GM18907 (cell line): Measurements from ENCODE around the gene LILRA5.
"Not testable (repeated sequence)": the region's sequence is repeated elsewhere in the genome, so short reads cannot be mapped to it uniquely, and the experiment has no call there.

Experiments
- ATAC-seq: cut with Tn5 transposase; IDR thresholded peaks from one replicate; pipeline ENCODE4 v1.9.1; 2021; ENCODE audit warnings: mild to moderate bottlenecking, moderate library complexity; ENCODE audit not compliant: unreplicated experiment

Gene LILRA5

DNA sequence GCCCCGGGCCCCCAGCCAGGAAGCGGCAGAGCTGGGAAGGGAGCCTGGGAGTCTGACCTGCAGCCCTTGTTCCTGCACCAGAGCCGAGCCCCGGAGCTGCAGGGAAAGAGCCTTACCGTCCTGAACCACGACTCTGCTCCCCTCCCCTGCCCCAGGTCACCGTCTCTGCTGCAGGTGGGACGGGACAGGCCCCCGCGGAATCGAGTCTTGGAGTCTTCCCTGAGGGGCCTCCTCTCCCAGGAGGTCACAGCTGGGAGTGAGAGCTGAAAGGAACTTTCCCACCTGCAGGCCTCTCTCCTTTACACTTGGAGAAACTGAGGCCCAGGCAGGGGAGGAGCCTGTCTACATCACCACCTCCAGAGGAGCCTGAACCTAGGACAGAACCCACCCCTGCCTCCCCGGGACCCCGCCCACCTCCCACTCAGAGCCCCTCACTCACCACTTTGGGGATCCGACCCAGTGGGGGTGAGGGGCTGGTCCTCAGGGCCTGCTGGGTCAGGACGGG lies 35.8 kb downstream of the LILRA5 start:
- not testable (repeated sequence) for ATAC-seq

DNA sequence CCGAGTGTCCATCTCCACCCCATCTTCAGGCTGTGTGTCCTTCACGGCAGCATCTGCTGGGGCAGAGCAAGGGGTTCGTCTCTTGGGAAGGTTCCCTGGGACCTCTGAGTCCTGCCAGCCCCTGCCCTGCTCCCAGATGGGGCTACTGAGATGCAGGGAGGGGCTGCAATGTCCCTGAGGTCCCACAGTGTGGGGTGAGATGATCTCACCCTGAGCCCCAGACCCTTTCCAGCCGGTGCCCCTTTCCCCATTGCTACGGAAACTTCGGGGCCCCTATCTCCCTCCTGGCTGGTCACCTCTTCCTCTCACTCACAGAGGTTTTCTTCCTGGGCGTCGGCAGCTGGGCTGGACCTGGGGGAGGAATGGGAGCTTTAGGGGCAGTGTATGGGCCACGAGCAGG lies 37.0 kb downstream of the LILRA5 start:
- ATAC-seq = no peak

DNA sequence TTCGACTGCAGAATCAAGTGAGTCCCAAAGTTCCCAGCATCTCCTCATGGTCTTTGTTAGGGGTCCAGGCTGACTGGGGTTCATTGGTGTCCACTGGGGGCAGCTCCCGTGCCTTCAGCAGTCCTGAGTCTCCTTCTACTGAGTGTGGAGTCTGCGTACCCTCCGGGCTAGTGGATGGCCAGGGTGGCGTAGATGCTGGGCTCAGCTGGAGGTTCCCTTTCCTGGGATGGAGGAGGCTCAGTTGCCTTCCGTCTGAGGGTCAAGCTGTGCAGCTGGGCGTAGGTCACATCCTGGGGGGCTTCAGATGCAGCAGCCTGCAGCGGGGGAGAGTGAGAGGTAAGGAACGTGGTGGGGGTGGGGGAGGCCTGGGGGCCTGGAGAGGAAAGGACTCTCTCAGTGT lies 38.5 kb downstream of the LILRA5 start:
- not testable (repeated sequence) for ATAC-seq

DNA sequence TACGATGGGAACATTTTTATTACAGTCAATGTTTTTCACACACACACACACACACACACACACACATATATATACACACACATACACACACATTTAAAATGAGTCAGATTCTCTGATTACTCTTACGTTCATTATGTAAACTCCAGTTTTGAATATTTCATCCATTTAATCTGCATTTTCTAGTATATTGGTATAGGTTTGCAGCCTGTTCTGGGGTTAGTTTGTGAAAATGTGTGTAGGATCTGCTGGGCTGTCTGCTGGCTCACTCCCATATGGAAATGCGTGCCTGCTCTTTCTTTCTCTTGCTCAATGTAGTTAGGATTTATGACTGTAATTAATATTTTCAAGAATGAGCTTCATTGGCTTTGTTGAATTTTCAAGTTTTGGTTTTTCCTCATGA lies 39.1 kb downstream of the LILRA5 start:
- ATAC-seq = no peak

DNA sequence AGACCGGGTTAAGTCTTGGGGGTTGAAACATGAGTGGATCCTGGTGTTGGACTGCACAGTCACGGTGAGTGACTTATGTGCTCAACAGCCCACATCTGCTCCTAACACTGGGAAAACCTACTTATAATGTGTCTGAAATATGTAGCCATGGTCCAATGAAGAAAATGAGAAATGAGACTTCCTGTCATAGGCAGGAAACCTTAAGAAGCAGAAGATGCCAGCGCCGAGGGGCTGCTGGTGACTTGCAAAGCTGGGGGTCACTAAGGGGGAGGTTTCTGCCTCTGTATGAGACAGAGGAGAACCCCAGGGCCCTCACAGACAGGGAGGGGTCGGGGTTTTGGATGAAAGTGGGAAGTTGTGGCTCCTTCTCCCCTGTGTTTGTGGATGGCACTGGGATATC lies 40.8 kb downstream of the LILRA5 start:
- not testable (repeated sequence) for ATAC-seq

DNA sequence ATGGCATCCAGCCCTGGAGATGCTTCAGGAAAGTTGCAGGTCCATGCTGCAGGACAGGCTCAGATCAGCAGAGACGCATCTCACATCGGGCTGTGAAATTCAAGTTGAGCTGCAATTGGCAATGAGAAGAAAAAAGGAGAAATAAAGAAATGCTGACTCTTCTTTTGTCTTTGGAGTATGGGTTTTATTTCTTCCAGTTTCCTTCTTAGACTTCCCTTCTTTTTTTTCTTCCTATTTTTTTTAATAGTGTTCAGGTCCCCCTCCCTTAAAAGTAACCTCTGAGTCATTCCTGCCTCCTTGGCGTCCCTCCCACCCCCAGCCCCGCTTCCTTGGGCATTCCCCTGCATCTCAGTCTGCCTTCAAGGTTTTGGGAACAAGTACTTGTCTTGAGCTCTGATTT lies 41.4 kb downstream of the LILRA5 start:
- ATAC-seq = not testable (repeated sequence)

DNA sequence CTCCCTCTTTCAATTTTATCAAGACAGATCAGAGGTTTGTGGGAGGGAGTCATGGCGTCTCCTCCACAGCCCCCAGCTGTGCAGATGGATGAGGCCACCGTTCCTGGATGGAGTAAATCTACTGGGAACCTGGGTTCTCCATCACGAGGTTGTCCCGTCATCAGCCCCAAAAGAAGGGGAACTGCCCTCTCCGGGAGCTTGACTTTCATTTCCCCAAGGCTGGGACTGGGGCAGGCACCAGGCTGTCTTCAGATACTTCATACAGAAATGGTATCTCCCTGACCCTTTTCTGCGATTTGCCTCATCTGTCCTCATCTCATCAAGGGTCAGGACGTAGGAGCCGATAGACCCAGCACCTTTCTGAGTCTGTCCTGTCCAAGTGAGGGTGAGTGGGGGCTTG lies 41.9 kb downstream of the LILRA5 start:
- ATAC-seq = no peak

DNA sequence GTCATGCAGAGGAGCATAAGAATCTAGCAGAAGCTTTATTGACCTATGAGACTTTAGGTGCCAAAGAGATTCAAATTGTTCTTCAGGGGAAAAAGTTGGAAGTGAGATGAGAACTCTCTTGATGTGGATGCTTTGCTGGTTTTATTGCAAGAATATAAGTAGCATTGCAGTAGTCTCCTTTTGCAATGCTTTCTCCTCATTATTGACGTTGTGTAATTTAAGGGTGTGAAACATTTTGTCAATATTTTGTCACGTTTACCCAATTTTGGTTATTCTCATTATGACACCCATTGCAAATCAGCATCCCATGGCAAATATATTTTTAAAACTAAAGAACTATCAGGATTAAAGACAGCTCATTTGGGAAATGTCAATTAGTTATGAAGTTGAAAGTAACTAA lies 44.0 kb downstream of the LILRA5 start:
- no peak for ATAC-seq

DNA sequence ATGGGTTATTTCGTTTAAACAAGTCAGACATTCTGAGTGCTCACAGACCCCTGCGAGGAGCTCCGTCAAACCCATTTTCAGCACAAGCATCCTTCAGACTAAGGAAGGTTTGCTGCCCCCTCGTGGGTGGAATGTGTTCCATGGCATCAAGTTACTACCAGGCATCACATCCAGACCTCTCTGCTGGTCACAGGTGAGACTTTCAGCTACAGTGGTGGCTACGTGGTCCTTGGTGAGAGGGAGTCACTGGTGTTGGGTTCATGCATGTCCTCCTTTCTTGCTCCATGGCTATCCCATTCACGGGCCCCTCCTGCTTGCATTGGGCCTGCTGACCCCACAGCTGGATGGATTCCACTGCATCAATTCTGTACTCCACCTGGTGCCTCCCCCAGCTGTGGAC lies 46.8 kb downstream of the LILRA5 start:
- ATAC-seq = no peak

DNA sequence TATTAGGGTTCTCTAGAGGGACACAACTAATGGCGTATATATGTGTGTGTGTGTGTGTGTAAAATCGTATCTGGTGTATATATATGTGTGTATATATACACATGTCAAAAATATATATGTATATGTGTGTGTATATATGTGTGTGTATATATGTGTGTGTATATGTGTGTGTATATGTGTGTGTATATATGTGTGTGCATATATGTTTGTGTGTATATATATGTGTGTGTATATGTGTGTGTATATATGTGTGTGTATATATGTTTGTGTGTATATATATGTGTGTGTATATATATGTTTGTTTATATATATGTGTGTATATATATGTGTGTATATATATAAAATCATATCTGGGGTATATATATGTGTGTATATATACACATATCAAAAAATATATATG lies 50.5 kb downstream of the LILRA5 start:
- no peak for ATAC-seq

DNA sequence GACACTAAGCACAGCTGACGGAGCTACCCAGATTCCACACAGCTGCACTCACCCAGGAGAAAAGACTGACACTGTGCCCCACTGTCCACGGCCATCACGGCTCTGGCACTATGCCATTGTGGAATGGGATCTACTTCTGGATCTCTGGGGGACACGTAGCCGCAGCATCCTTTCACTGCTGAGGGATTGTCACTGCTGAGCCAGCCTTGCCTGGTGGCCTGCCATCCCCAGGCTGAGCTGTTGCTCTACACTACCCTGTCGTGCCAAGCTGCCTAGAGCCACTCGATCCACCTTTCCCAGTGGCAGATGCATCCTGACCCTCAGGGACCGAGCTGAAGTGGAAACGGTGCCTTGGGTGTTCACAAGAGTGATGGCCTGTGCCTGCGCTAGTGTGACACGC lies 50.9 kb downstream of the LILRA5 start:
- no peak for ATAC-seq

DNA sequence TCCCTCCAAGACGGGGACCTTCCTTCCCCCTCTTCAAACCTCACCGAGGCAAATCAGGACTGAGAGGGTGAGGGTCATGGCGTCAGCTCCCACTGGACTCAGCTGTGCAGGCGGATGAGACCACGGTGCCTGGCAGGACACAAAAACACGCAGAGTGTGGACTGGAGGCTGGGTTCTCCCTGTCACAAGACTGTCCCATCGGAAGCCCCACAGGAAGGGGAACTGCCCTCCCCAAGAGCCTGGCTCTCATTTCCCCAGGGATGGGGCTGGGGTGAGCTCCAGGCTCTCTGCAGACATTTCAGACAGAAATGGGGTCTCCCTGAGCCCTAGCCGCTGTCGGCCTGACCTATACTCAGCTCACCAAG lies 55.9 kb downstream of the LILRA5 start, which contains the start of gene LILRB5:
Gene LILRB5, minus strand, starts transcription at position 158 of the 365 bp plus-strand sequence. Its CDS starts 80 bp downstream, at position 78.
- no peak for ATAC-seq
